ENCODE measurements around the gene RNF40. TPM values are rescaled to one million over a fixed set of nuclear protein-coding genes. Genes with fewer than 3 reads are reported as not detected.
"Not testable (repeated sequence)": the region's sequence is repeated elsewhere in the genome, so short reads cannot be mapped to it uniquely, and the experiment has no call there.

The RNF40 gene
- polyA plus RNA-seq, 1 experiment: 82.4 TPM

DNA sequence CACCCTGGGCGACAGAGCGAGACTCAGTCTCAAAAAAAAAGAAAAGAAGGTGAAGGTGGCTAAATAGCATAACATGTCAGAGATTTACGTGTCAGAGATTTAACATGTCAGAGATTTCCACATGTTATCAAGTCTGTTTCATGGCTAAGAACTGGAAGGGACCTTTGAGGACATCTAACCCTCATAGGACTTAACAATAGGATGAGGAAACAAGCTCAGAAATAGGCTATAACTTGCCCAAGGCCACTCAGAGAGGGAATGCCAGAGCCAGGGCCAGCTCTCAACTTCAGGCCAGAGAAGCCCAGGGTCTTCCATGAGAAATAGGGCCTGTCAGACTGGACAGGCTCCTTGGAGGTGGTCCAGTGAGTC lies 51.7 kb downstream of the RNF40 start:
- H3K36me3 ChIP-seq (ENCODE audit: control insufficient read depth, insufficient read depth, low read length): no peaks in the 10 kb centered on the region
- TF ChIP-seq CTCF (IDR thresholded peaks at IDR 0.05; ENCODE audit: insufficient read depth, low read depth, low read length): no peak
- ChIA-PET CTCF (interaction anchor here (0.7 to 2.7 kb wide), 14 partner anchors 8 to 369 kb away, joined by 3 to 23 read pairs (median 4); partner anchors contain the start of gene ZNF629), POLR2A (interaction anchor here (0.7 to 1.0 kb wide), 2 partner anchors 8 to 155 kb away, joined by 3 to 4 read pairs; partner anchors contain the start of gene FBRS)
- no peaks in the 10 kb centered on the region for H3K27me3 ChIP-seq (ENCODE audit: control insufficient read depth, insufficient read depth, low read length)
- peak overlapping the region; percentile 17 for H3K4me3 ChIP-seq (ENCODE audit: low read depth, low read length)
- no peak for DNase-seq (ENCODE audit: low read depth)

- CTCF ChIA-PET: interaction anchor here (0.6 to 1.6 kb wide), 5 partner anchors 8 to 637 kb away, joined by 3 to 4 read pairs (median 3); no protein-coding TSS in a partner anchor
- POLR2A ChIA-PET: no interaction called here
- no peak for TF ChIP-seq CTCF (IDR thresholded peaks at IDR 0.05; ENCODE audit: insufficient read depth, low read depth, low read length)
- Histone ChIP-seq H3K4me3 (ENCODE audit: low read depth, low read length) (no peak overlapping the region), H3K36me3 (ENCODE audit: control insufficient read depth, insufficient read depth, low read length) (no peaks in the 10 kb centered on the region), H3K27me3 (ENCODE audit: control insufficient read depth, insufficient read depth, low read length) (no peaks in the 10 kb centered on the region)
- no peak for DNase-seq (ENCODE audit: low read depth)
Measured at GRCh38 chr16:30816769-30817168, 54.6 kb downstream of the RNF40 start.

DNA sequence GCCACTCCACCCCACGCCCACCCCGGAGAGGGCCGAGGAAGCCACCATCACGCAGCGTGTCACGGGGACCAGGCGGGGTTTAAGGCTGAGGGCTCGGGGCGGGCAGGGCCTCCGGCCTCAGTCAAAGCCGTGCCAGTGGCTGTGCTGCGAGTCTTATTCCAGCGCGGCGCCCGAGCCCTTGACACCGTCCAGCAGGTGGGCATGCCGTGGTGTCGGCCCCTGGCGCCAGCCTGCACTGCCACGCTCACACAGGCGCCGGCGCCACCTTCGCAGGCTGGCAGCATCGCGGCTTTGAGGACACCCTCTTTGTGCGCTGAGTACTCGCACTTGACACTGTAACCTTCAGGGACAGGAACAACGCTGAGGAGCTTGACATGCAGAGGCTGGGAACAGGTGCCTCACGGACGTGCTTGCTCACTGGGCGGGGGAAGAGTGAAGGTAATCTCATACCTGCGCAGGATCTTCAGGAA lies 58.9 kb downstream of the RNF40 start:
- no peaks in the 10 kb centered on the region for H3K27me3 ChIP-seq (ENCODE audit: control insufficient read depth, insufficient read depth, low read length)
- ChIA-PET POLR2A (no interaction called here), CTCF (interaction anchor here (0.7 kb wide), 1 partner anchor 81 kb away, joined by 3 read pairs; no protein-coding TSS in a partner anchor)
- TF ChIP-seq CTCF (IDR thresholded peaks at IDR 0.05; ENCODE audit: insufficient read depth, low read depth, low read length): no peak
- H3K4me3 ChIP-seq (ENCODE audit: low read depth, low read length): no peak overlapping the region
- no peak for DNase-seq (ENCODE audit: low read depth)
- no peaks in the 10 kb centered on the region for H3K36me3 ChIP-seq (ENCODE audit: control insufficient read depth, insufficient read depth, low read length)

DNA sequence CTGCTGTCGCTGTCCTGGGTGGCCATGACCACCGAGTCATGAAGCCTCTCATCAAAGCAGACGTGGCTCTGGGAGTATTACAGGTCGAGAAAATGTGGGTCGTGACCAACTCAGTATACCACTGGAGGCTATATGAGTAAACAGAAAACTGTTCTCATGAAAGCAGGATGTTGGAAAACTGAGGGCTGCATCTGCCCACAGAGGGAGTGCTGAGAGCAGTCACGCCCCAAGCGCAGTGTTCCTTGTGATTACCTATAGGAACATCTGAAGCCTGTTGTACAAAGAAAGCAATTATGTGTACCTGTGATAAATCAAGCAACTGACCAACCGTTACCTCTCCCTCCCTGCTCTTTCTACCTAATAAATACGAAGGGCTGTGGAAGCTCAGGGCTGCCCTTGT lies 59.3 kb downstream of the RNF40 start:
- H3K36me3 ChIP-seq (ENCODE audit: control insufficient read depth, insufficient read depth, low read length); H3K27me3 ChIP-seq (ENCODE audit: control insufficient read depth, insufficient read depth, low read length); DNase-seq (ENCODE audit: low read depth); H3K4me3 ChIP-seq (ENCODE audit: low read depth, low read length); POLR2A ChIA-PET: not testable (repeated sequence)
- CTCF ChIA-PET: interaction anchor here (0.7 kb wide), 1 partner anchor 81 kb away, joined by 3 read pairs; no protein-coding TSS in a partner anchor

DNA sequence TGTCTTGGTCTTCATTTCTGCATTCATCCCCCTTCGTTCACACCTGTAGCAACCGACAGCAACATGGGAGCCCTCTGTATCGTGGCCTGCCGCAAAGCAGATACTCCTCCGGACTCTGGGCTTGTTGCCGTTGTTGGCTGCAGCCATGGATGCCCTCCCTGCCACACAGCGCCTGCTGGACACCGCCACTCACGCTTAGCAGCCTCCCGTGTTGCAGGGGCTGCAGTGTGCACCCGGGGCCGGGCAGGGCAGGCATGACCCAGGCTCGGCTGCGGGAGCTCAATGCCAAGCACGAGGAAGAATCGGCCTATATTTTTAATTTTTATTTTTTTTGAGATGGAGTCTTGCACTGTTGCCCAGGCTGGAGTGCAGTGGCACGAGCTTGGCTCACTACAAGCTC lies 59.8 kb downstream of the RNF40 start:
- CTCF ChIA-PET: interaction anchor here (0.7 kb wide), 1 partner anchor 80 kb away, joined by 3 read pairs; no protein-coding TSS in a partner anchor

More for the DNA sequence above, 59.8 kb downstream of the RNF40 start:
- no peak for TF ChIP-seq CTCF (IDR thresholded peaks at IDR 0.05; ENCODE audit: insufficient read depth, low read depth, low read length)
- H3K36me3 ChIP-seq (ENCODE audit: control insufficient read depth, insufficient read depth, low read length): no peaks in the 10 kb centered on the region
- POLR2A ChIA-PET: no interaction called here
- DNase-seq (ENCODE audit: low read depth): no peak
- no peak overlapping the region for H3K4me3 ChIP-seq (ENCODE audit: low read depth, low read length)
- no peaks in the 10 kb centered on the region for H3K27me3 ChIP-seq (ENCODE audit: control insufficient read depth, insufficient read depth, low read length)

Small RNAs within 50 kb of the gene (small RNA-seq; reads per million reads assigned to genes)
- not detected for gene RF00017 (ENCODE audit: insufficient read length, low read depth, low replicate concordance)

Other genes starting within 250 kb of the RNF40 start
- 14.0 and 17.2 TPM in 2 replicates for gene ZNF768, start 235.8 kb upstream of the RNF40 start, polyA plus RNA-seq (2011; rRNA removed)
- gene ZNF747, start 227.5 kb upstream of the RNF40 start, polyA plus RNA-seq (2011; rRNA removed): 5.5 and 6.4 TPM in 2 replicates
- 2.3 and 2.6 TPM in 2 replicates for gene ZNF764, start 203.9 kb upstream of the RNF40 start, polyA plus RNA-seq (2011; rRNA removed)
- 6.3 and 8.8 TPM in 2 replicates for gene ZNF688, start 190.6 kb upstream of the RNF40 start, polyA plus RNA-seq (2011; rRNA removed)
- 6.6 TPM in 2 replicates for gene ZNF785, start 176.6 kb upstream of the RNF40 start, polyA plus RNA-seq (2011; rRNA removed)
- gene ZNF689, start 151.9 kb upstream of the RNF40 start, polyA plus RNA-seq (2011; rRNA removed): 3.6 and 4.1 TPM in 2 replicates
- gene PRR14, start 111.4 kb upstream of the RNF40 start, polyA plus RNA-seq (2011; rRNA removed): 5.2 TPM in 2 replicates
- 7.8 and 9.4 TPM in 2 replicates for gene FBRS, start 103.9 kb upstream of the RNF40 start, polyA plus RNA-seq (2011; rRNA removed)
- 3.2 and 4.4 TPM in 2 replicates for gene SRCAP, start 63.2 kb upstream of the RNF40 start, polyA plus RNA-seq (2011; rRNA removed)
- 24.9 and 32.4 TPM in 2 replicates for gene PHKG2, start 13.9 kb upstream of the RNF40 start, polyA plus RNA-seq (2011; rRNA removed)
- gene CFAP119, start 260 bp upstream of the RNF40 start, polyA plus RNA-seq (2011; rRNA removed): 4.7 and 5.0 TPM in 2 replicates
- 4.6 and 6.0 TPM in 2 replicates for gene ZNF629, start 24.9 kb downstream of the RNF40 start, polyA plus RNA-seq (2011; rRNA removed)
- 27.4 and 27.8 TPM in 2 replicates for gene BCL7C, start 131.8 kb downstream of the RNF40 start, polyA plus RNA-seq (2011; rRNA removed)
- 14.9 and 22.2 TPM in 2 replicates for gene CTF1, start 134.3 kb downstream of the RNF40 start, polyA plus RNA-seq (2011; rRNA removed)
- 5.9 and 7.6 TPM in 2 replicates for gene FBXL19, start 161.2 kb downstream of the RNF40 start, polyA plus RNA-seq (2011; rRNA removed)
- 25.6 and 37.1 TPM in 2 replicates for gene ORAI3, start 186.7 kb downstream of the RNF40 start, polyA plus RNA-seq (2011; rRNA removed)
- gene SETD1A, start 195.4 kb downstream of the RNF40 start, polyA plus RNA-seq (2011; rRNA removed): 0.96 and 1.4 TPM in 2 replicates
- gene HSD3B7, start 222.9 kb downstream of the RNF40 start, polyA plus RNA-seq (2011; rRNA removed): 15.4 and 25.0 TPM in 2 replicates
- gene STX1B, start 248.3 kb downstream of the RNF40 start, polyA plus RNA-seq (2011; rRNA removed): 1.5 and 1.6 TPM in 2 replicates

Measured in BJ (cell line).